ENCODE data around the gene LYPD6. TPM values are rescaled to one million over a fixed set of nuclear protein-coding genes. Genes with fewer than 3 reads are reported as not detected.
"Not testable (repeated sequence)": the region's sequence is repeated elsewhere in the genome, so short reads cannot be mapped to it uniquely, and the experiment has no call there.

The LYPD6 gene
- total RNA-seq, 1 donor from 2014 or later = 2.1 TPM

DNA sequence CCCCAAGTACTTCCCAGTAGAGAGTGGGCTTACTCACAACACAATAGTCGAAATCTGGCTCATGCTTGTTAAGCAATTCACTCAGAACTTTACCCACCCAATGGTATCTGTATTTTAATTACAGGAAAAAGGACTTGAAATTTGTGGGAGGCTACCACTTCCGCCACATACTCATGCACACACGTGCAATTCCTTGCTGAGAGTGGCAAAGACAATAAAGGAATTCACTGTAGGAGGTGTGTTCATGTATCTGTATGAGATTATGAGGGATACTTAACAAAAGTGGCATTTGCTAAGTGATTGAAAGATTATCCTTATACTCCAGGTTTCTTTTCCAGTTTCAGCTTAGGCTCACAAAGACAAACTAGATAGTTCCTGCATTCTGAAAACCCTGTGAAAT, 14.9 kb upstream of the LYPD6 start:
- H3K27ac ChIP-seq (ENCODE audit: low read depth, low read length) = no peak overlapping the region
- peaks cover 0 to 3% (median 0%) of the 10 kb centered on the region in 3 donors for H3K27me3 ChIP-seq (ENCODE audit: control insufficient read depth in 3 of 3, insufficient read depth in 3 of 3, low read length in 3 of 3)
- H3K9ac ChIP-seq (ENCODE audit: low read depth in 1 of 3, low read length in 3 of 3) = no peak overlapping the region
- H3K9me3 ChIP-seq (ENCODE audit: control insufficient read depth in 3 of 3, low read length in 3 of 3) = no peaks in the 10 kb centered on the region
- no peak overlapping the region for H3K4me3 ChIP-seq (ENCODE audit: low read length in 3 of 3)
- H3K36me3 ChIP-seq (ENCODE audit: control insufficient read depth in 3 of 3, insufficient read depth in 3 of 3, low read length in 3 of 3) = no peaks in the 10 kb centered on the region
- no peaks in the 10 kb centered on the region for H3K4me1 ChIP-seq (ENCODE audit: control insufficient read depth in 3 of 3, insufficient read depth in 3 of 3, low read length in 3 of 3)

DNA sequence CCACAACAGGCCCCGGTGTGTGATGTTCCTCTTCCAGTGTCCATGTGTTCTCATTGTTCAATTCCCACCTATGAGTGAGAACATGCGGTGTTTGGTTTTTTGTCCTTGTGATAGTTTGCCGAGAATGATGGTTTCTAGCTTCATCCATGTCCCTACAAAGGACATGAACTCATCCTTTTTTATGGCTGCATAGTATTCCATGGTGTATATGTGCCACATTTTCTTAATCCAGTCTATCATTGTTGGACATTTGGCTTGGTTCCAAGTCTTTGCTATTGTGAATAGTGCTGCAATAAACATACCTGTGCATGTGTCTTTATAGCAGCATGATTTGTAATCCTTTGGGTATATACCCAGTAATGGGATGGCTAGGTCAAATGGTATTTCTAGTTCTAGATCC, 11.8 kb upstream of the LYPD6 start:
- not testable (repeated sequence) for H3K36me3 ChIP-seq (ENCODE audit: control insufficient read depth in 3 of 3, insufficient read depth in 3 of 3, low read length in 3 of 3); H3K4me1 ChIP-seq (ENCODE audit: control insufficient read depth in 3 of 3, insufficient read depth in 3 of 3, low read length in 3 of 3); H3K9ac ChIP-seq (ENCODE audit: low read depth in 1 of 3, low read length in 3 of 3); H3K9me3 ChIP-seq (ENCODE audit: control insufficient read depth in 3 of 3, low read length in 3 of 3); H3K27me3 ChIP-seq (ENCODE audit: control insufficient read depth in 3 of 3, insufficient read depth in 3 of 3, low read length in 3 of 3); H3K4me3 ChIP-seq (ENCODE audit: low read length in 3 of 3); H3K27ac ChIP-seq (ENCODE audit: low read depth, low read length)

DNA sequence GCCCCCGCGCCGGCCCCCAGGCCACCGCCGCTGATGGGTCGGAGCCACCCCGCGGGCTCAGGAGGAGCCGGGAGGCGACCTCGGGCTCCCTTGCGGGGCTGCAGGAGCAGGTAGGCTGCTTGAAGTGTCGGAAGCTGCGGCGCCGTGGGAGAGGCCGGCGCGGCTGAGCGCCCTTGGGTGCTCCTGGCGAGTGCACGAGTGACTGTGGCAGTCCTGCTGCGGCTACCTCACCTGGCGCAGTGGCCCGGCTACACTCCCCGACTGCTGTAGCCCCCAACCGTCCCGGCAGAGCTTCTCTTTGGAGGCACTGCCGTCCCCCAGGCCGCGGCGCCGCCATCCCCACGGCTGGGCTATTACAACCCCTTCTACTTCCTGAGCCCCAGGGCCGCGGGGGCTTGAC, 10.0 kb upstream of the LYPD6 start:
- Histone ChIP-seq H3K4me3 (ENCODE audit: low read length in 3 of 3) (no peak overlapping the region), H3K4me1 (ENCODE audit: control insufficient read depth in 3 of 3, insufficient read depth in 3 of 3, low read length in 3 of 3) (no peaks in the 10 kb centered on the region), H3K27me3 (ENCODE audit: control insufficient read depth in 3 of 3, insufficient read depth in 3 of 3, low read length in 3 of 3) (no peaks in the 10 kb centered on the region), H3K36me3 (ENCODE audit: control insufficient read depth in 3 of 3, insufficient read depth in 3 of 3, low read length in 3 of 3) (no peaks in the 10 kb centered on the region), H3K9me3 (ENCODE audit: control insufficient read depth in 3 of 3, low read length in 3 of 3) (no peaks in the 10 kb centered on the region), H3K27ac (ENCODE audit: low read depth, low read length) (no peak overlapping the region), H3K9ac (ENCODE audit: low read depth in 1 of 3, low read length in 3 of 3) (no peak overlapping the region)

DNA sequence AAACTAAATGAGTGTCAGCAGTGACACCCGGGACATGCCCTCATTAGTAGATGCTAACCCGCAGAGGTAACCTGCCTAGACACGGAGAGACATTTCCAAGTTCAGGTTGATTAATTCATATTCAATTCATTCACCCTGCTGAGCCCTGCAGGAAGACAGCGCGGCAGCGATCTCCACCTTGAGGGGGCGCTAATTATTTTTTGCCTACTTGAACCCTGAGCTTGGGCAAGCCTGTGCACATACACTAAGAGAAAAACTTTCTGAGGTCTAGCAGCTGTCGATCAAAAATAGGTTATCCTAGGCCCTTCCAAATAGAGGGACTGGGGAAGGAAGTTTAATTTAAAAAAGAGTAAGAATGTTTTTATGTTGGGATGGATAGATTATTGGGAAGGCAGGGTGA, 1.3 kb upstream of the LYPD6 start:
- Histone ChIP-seq H3K27me3 (ENCODE audit: control insufficient read depth in 3 of 3, insufficient read depth in 3 of 3, low read length in 3 of 3) (peaks cover 3 to 16% (median 12%) of the 10 kb centered on the region in 3 donors), H3K9ac (ENCODE audit: low read depth in 1 of 3, low read length in 3 of 3) (no peak overlapping the region), H3K27ac (ENCODE audit: low read depth, low read length) (no peak overlapping the region), H3K4me1 (ENCODE audit: control insufficient read depth in 3 of 3, insufficient read depth in 3 of 3, low read length in 3 of 3) (peaks cover 5 to 15% (median 8%) of the 10 kb centered on the region in 3 donors), H3K4me3 (ENCODE audit: low read length in 3 of 3) (no peak overlapping the region), H3K36me3 (ENCODE audit: control insufficient read depth in 3 of 3, insufficient read depth in 3 of 3, low read length in 3 of 3) (no peaks in the 10 kb centered on the region), H3K9me3 (ENCODE audit: control insufficient read depth in 3 of 3, low read length in 3 of 3) (no peaks in the 10 kb centered on the region)

DNA sequence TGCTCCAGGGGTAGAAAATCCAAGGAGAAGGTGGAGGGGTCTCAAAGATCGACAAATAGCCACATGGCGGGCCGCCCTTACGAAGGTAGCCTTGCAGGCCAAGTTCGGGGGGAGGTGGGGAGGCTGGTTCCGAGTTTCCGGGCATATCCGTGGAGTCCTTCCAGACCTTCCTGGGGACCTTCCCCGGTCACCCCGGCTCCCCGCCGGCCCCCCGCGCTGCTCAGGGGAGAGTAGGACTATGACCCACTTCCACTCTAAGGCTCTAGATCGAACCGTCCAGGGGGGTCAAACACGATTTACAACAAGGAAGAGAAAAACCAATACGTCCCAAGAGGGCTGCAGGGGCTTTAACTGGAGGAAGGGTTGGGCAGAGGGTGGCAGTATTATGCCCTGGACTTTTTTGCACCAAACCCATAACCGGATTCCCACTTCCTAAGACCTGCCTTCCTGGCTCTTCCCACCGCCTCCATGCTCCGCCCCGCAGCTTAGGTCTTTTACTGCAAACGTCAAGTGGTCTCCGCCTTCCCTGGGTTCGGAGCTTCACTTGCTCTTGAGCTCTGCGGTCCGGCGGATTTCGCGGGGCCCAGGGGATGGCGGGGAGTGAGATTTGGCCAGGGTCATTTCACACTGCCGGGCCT, 779 bp upstream of the LYPD6 start:
- Histone ChIP-seq H3K4me1 (ENCODE audit: control insufficient read depth in 3 of 3, insufficient read depth in 3 of 3, low read length in 3 of 3) (peaks cover 5 to 15% (median 8%) of the 10 kb centered on the region in 3 donors), H3K9ac (ENCODE audit: low read depth in 1 of 3, low read length in 3 of 3) (peak overlapping the region; percentile 5 to 68 (median 28)), H3K4me3 (ENCODE audit: low read length in 3 of 3) (peak overlapping the region; percentile 70 to 76 (median 71)), H3K27me3 (ENCODE audit: control insufficient read depth in 3 of 3, insufficient read depth in 3 of 3, low read length in 3 of 3) (peaks cover 4 to 16% (median 12%) of the 10 kb centered on the region in 3 donors), H3K36me3 (ENCODE audit: control insufficient read depth in 3 of 3, insufficient read depth in 3 of 3, low read length in 3 of 3) (no peaks in the 10 kb centered on the region), H3K27ac (ENCODE audit: low read depth, low read length) (no peak overlapping the region), H3K9me3 (ENCODE audit: control insufficient read depth in 3 of 3, low read length in 3 of 3) (no peaks in the 10 kb centered on the region)

DNA sequence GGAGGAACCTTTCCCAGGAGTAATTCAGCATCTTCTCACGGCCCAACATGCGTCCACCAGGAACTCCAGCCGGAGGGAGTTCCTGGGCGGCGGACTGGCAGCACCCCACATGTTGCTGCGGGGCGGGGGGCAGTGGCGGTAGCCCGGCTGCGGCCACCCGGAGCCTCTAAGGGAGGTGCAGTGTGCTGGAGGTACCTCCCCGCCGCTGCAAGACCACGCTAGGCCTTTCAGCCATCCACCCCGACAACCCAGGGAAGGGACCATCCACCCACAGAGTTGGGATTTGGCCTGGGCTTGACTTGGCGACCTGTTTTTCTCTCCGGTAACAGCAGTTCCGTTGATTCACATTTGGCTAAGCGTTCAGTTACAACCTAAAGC, 625 bp downstream of the LYPD6 start:
- Histone ChIP-seq H3K9ac (ENCODE audit: low read depth in 1 of 3, low read length in 3 of 3) (peak overlapping the region in 1 of 3 donors; percentile 50), H3K4me1 (ENCODE audit: control insufficient read depth in 3 of 3, insufficient read depth in 3 of 3, low read length in 3 of 3) (peaks cover 5 to 15% (median 8%) of the 10 kb centered on the region in 3 donors), H3K27ac (ENCODE audit: low read depth, low read length) (no peak overlapping the region), H3K4me3 (ENCODE audit: low read length in 3 of 3) (peak overlapping the region; percentile 48 to 64 (median 62)), H3K36me3 (ENCODE audit: control insufficient read depth in 3 of 3, insufficient read depth in 3 of 3, low read length in 3 of 3) (no peaks in the 10 kb centered on the region), H3K9me3 (ENCODE audit: control insufficient read depth in 3 of 3, low read length in 3 of 3) (no peaks in the 10 kb centered on the region), H3K27me3 (ENCODE audit: control insufficient read depth in 3 of 3, insufficient read depth in 3 of 3, low read length in 3 of 3) (peaks cover 6 to 16% (median 12%) of the 10 kb centered on the region in 3 donors)

DNA sequence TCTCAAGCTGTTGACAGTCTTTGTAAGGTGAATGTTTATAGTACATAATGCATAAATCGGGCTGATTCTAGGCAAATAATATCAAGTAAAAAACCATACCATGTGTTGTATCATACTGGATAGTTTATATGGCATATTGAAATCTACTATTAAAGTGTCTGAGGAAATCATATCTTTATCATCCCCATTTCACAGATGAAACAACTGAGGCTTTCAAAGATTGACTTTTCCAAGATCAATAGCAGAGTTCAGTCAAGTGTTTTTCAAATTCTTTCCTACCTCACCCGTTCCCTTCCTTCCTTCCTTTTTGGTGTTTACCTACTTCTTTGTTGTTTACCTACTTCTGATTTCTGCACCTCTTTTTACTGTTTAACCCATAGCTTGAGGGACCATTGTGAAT, 2.0 kb downstream of the LYPD6 start:
- Histone ChIP-seq H3K4me1 (ENCODE audit: control insufficient read depth in 3 of 3, insufficient read depth in 3 of 3, low read length in 3 of 3) (peaks cover 5 to 15% (median 8%) of the 10 kb centered on the region in 3 donors), H3K27me3 (ENCODE audit: control insufficient read depth in 3 of 3, insufficient read depth in 3 of 3, low read length in 3 of 3) (peaks cover 6 to 16% (median 12%) of the 10 kb centered on the region in 3 donors), H3K27ac (ENCODE audit: low read depth, low read length) (no peak overlapping the region), H3K36me3 (ENCODE audit: control insufficient read depth in 3 of 3, insufficient read depth in 3 of 3, low read length in 3 of 3) (no peaks in the 10 kb centered on the region), H3K4me3 (ENCODE audit: low read length in 3 of 3) (no peak overlapping the region), H3K9ac (ENCODE audit: low read depth in 1 of 3, low read length in 3 of 3) (no peak overlapping the region), H3K9me3 (ENCODE audit: control insufficient read depth in 3 of 3, low read length in 3 of 3) (no peaks in the 10 kb centered on the region)

DNA sequence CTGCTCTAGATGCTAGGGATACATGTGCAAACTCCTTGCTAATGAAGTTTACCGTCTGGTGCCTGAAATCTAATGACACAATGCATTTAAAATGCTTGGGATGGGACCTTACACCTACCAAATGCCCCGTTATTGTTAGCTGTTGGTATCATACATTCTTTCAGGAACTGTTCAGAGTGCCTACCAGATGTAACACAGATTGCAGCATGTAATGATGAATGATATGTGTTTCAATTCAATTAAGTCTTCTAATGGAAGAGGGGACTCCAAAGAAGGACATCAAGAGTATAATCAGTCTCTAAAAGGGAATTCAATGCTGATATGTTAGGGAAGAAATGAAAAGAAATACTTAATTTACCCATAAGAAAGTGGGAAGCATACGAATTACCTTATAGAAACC, 3.2 kb downstream of the LYPD6 start:
- Histone ChIP-seq H3K36me3 (ENCODE audit: control insufficient read depth in 3 of 3, insufficient read depth in 3 of 3, low read length in 3 of 3) (no peaks in the 10 kb centered on the region), H3K9me3 (ENCODE audit: control insufficient read depth in 3 of 3, low read length in 3 of 3) (no peaks in the 10 kb centered on the region), H3K27me3 (ENCODE audit: control insufficient read depth in 3 of 3, insufficient read depth in 3 of 3, low read length in 3 of 3) (peaks cover 6 to 16% (median 8%) of the 10 kb centered on the region in 3 donors), H3K27ac (ENCODE audit: low read depth, low read length) (no peak overlapping the region), H3K4me3 (ENCODE audit: low read length in 3 of 3) (no peak overlapping the region), H3K4me1 (ENCODE audit: control insufficient read depth in 3 of 3, insufficient read depth in 3 of 3, low read length in 3 of 3) (peaks cover 5 to 15% (median 8%) of the 10 kb centered on the region in 3 donors), H3K9ac (ENCODE audit: low read depth in 1 of 3, low read length in 3 of 3) (no peak overlapping the region)

DNA sequence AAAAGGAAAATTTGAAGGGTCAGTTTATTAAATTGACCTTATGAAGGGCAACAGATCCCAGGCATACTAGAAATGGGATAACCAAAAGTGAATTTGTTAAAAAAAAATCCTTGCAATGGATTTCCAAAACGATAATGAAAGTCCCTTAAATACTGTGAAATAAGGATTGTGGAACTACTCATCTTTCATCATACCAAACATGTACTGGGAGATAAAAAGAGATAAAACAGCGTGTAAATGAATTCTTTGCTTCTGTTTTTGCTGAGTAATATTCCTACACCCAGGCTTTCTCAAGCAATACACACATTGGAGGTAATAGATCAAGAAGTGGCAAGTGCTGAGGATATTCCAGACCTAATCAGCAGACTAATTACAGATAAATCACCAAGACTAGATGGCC, 3.8 kb downstream of the LYPD6 start:
- Histone ChIP-seq H3K4me1 (ENCODE audit: control insufficient read depth in 3 of 3, insufficient read depth in 3 of 3, low read length in 3 of 3) (peaks cover 5 to 15% (median 8%) of the 10 kb centered on the region in 3 donors), H3K27me3 (ENCODE audit: control insufficient read depth in 3 of 3, insufficient read depth in 3 of 3, low read length in 3 of 3) (peaks cover 6 to 16% (median 8%) of the 10 kb centered on the region in 3 donors), H3K9ac (ENCODE audit: low read depth in 1 of 3, low read length in 3 of 3) (no peak overlapping the region)

DNA sequence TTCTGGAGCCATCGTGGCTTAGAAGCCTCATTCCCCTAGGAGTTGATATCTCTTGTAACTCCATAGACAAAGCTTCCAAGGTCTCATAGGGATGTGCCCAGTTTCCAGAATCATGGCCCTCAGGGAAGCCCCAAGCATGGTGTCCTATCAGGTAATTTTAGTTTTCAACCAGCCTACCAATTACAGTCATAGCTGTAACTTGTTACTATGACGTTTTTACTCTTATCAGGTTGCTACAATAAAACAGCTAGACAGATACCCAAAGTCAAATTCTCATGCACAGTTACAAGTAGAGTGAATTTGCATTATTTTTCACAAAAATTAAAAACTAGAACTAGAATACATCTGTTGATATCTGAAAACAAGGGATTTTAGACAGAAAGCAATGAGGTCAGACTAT, 8.9 kb downstream of the LYPD6 start:
- Histone ChIP-seq H3K27ac (ENCODE audit: low read depth, low read length) (no peak overlapping the region), H3K9ac (ENCODE audit: low read depth in 1 of 3, low read length in 3 of 3) (no peak overlapping the region), H3K4me3 (ENCODE audit: low read length in 3 of 3) (no peak overlapping the region), H3K27me3 (ENCODE audit: control insufficient read depth in 3 of 3, insufficient read depth in 3 of 3, low read length in 3 of 3) (peaks cover 0 to 3% (median 0%) of the 10 kb centered on the region in 3 donors), H3K36me3 (ENCODE audit: control insufficient read depth in 3 of 3, insufficient read depth in 3 of 3, low read length in 3 of 3) (no peaks in the 10 kb centered on the region), H3K4me1 (ENCODE audit: control insufficient read depth in 3 of 3, insufficient read depth in 3 of 3, low read length in 3 of 3) (no peaks in the 10 kb centered on the region), H3K9me3 (ENCODE audit: control insufficient read depth in 3 of 3, low read length in 3 of 3) (no peaks in the 10 kb centered on the region)

More for the DNA sequence above, 3.8 kb downstream of the LYPD6 start:
- Histone ChIP-seq H3K36me3 (ENCODE audit: control insufficient read depth in 3 of 3, insufficient read depth in 3 of 3, low read length in 3 of 3) (no peaks in the 10 kb centered on the region), H3K4me3 (ENCODE audit: low read length in 3 of 3) (no peak overlapping the region), H3K9me3 (ENCODE audit: control insufficient read depth in 3 of 3, low read length in 3 of 3) (no peaks in the 10 kb centered on the region), H3K27ac (ENCODE audit: low read depth, low read length) (no peak overlapping the region)
